ENCODE results near the gene CTNNAL1. TPM values are rescaled to one million over a fixed set of nuclear protein-coding genes. Genes with fewer than 3 reads are reported as not detected.

The CTNNAL1 gene
- total and polyA plus RNA-seq, 2 of the 8 experiments (the other 6 are each of a cell fraction or from before 2014, with no cell fraction given): 23.2 to 66.1 TPM

- no peak for TF ChIP-seq CHD7 (IDR thresholded peaks at IDR 0.05; ENCODE audit: insufficient replicate concordance, low read length)
These were observed 61.7 kb downstream of the CTNNAL1 start (continued) for GRCh38 chr9:108951578-108951977.
